ENCODE data around the gene MRGPRG.

DNA sequence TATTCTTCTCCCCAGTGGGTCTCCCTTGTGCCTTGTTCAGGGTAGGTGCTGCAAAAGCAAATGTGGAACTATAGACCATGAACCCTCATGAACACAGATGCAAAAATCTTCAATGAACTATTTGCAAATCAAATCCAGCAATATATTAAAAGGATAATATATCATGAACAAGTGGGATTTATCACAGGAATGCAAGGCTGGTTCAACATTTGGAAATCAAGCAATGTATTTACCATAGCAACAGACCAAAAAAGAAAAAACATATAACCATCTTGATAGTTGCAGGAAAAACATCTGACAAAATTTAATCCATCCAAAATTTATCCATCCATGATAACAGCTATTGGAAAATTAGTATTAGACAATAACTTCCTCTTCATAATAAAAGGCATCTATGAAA lies 42.1 kb downstream of the MRGPRG start:
- no peak for TF ChIP-seq MAX (IDR thresholded peaks at IDR 0.05)
- TF ChIP-seq, protein P1, sequence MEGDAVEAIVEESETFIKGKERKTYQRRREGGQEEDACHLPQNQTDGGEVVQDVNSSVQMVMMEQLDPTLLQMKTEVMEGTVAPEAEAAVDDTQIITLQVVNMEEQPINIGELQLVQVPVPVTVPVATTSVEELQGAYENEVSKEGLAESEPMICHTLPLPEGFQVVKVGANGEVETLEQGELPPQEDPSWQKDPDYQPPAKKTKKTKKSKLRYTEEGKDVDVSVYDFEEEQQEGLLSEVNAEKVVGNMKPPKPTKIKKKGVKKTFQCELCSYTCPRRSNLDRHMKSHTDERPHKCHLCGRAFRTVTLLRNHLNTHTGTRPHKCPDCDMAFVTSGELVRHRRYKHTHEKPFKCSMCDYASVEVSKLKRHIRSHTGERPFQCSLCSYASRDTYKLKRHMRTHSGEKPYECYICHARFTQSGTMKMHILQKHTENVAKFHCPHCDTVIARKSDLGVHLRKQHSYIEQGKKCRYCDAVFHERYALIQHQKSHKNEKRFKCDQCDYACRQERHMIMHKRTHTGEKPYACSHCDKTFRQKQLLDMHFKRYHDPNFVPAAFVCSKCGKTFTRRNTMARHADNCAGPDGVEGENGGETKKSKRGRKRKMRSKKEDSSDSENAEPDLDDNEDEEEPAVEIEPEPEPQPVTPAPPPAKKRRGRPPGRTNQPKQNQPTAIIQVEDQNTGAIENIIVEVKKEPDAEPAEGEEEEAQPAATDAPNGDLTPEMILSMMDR (IDR thresholded peaks at IDR 0.05; ENCODE audit: low read depth, low read length, missing input control) = no peak
- no peak for TF ChIP-seq TAF1 (conservative IDR thresholded peaks at IDR 0.05)
- no peak for TF ChIP-seq RXRA (IDR thresholded peaks at IDR 0.05)
- TF ChIP-seq FOXA1 (IDR thresholded peaks at IDR 0.05) = no peak
